ENCODE results near the gene CDH8. TPM values are rescaled to one million over a fixed set of nuclear protein-coding genes. Genes with fewer than 3 reads are reported as not detected.

The CDH8 gene
- total RNA-seq (2022; extraction: Qiagen RNA extraction): 0.32 to 0.56 TPM (median 0.40 TPM) in 5 replicates

GRCh38 chr16:62036101-62036801 is at the start of gene CDH8:
Gene CDH8 (minus strand): TSS chr16:62036438. CDS start chr16:62021403, 15,035 bp downstream.

